Upper lobe of right lung (tissue), 1 donor: ENCODE data around the gene PICALM. TPM values are rescaled to one million over a fixed set of nuclear protein-coding genes. Genes with fewer than 3 reads are reported as not detected.
"Not testable (repeated sequence)": the region's sequence is repeated elsewhere in the genome, so short reads cannot be mapped to it uniquely, and the experiment has no call there.

Source experiments
- ATAC-seq: fragments of 200-7000 bp; cut with Tn5 transposase; one replicate; pipeline ENCODE4 v1.9.1; 2020; ENCODE audit warnings: mild to moderate bottlenecking, moderate library complexity
- DNase-seq: peaks from one replicate; pipeline ENCODE4 v3.0.0-alpha.2; 2020
- H3K27ac ChIP-seq: fragments of 200-600 bp; one replicate; pipeline ENCODE4 v1.8.0; 2022
- H3K27me3 ChIP-seq: fragments of 200-600 bp; one replicate; pipeline ENCODE4 v1.8.0; 2022; ENCODE audit warnings: mild to moderate bottlenecking
- H3K36me3 ChIP-seq: fragments of 200-600 bp; one replicate; pipeline ENCODE4 v1.8.0; 2022
- H3K4me1 ChIP-seq: fragments of 200-600 bp; one replicate; pipeline ENCODE4 v1.8.0; 2022
- H3K4me3 ChIP-seq: fragments of 200-600 bp; one replicate; pipeline ENCODE4 v1.8.0; 2022; ENCODE audit warnings: mild to moderate bottlenecking
- H3K9me3 ChIP-seq: fragments of 200-600 bp; one replicate; pipeline ENCODE4 v1.8.0; 2022
- CTCF ChIP-seq: fragments of 200-600 bp; IDR thresholded peaks from one replicate; pipeline ENCODE4 v1.8.0; 2022; ENCODE audit warnings: antibody characterized with exemption
- intact Hi-C: fragments of 100-400 bp; cut with DNase I; formaldehyde crosslinking; loops from one replicate; pipeline ENCODE4 v1.11.0; 2022
- total RNA-seq: library from RNA; stranded (reverse); fragmentation: NEBNext Ultra II Directional; extraction: Animal tissue kit (Norgen Biotek cat#: 25700); gene quantifications from one replicate; pipeline ENCODE4 v1.2.1, GENCODE V29; 2021
- donor health status: DM: no; HTN: yes; CAD: no; lungs with severe emphysema.

The PICALM gene
- total RNA-seq, 1 donor from 2014 or later: 193 TPM

GRCh38 chr11:85935751-85936150 lies 133.1 kb downstream of the PICALM start:
- Histone ChIP-seq H3K27me3 (no peaks in the 10 kb centered on the region), H3K27ac (no peak overlapping the region), H3K4me1 (no peaks in the 10 kb centered on the region), H3K36me3 (no peaks in the 10 kb centered on the region), H3K4me3 (no peak overlapping the region), H3K9me3 (no peaks in the 10 kb centered on the region)
- DNase-seq (no peak), ATAC-seq (peak; percentile 36)
- intact Hi-C loops: no loop called here
- TF ChIP-seq CTCF: no peak

GRCh38 chr11:85934596-85935169 lies 134.2 kb downstream of the PICALM start:
- H3K4me1 ChIP-seq: no peaks in the 10 kb centered on the region
- intact Hi-C loops: no loop called here
- H3K27me3 ChIP-seq: no peaks in the 10 kb centered on the region
- no peak overlapping the region for H3K27ac ChIP-seq
- DNase-seq (no peak), ATAC-seq (no peak)
- no peak overlapping the region for H3K4me3 ChIP-seq
- no peaks in the 10 kb centered on the region for H3K9me3 ChIP-seq
- TF ChIP-seq CTCF: no peak
- H3K36me3 ChIP-seq: no peaks in the 10 kb centered on the region

- DNase-seq (no peak), ATAC-seq (no peak)
- H3K9me3 ChIP-seq: peaks cover 6% of the 10 kb centered on the region
- no peaks in the 10 kb centered on the region for H3K27me3 ChIP-seq
- no peak overlapping the region for H3K27ac ChIP-seq
- no peaks in the 10 kb centered on the region for H3K4me1 ChIP-seq
- no peak for TF ChIP-seq CTCF
- H3K36me3 ChIP-seq: no peaks in the 10 kb centered on the region
- intact Hi-C loops: no loop called here
- H3K4me3 ChIP-seq: no peak overlapping the region
Observed at GRCh38 chr11:85930879-85931366, 138.0 kb downstream of the PICALM start.

GRCh38 chr11:85926653-85927214 lies 142.2 kb downstream of the PICALM start:
- not testable (repeated sequence) for H3K4me1 ChIP-seq

DNA sequence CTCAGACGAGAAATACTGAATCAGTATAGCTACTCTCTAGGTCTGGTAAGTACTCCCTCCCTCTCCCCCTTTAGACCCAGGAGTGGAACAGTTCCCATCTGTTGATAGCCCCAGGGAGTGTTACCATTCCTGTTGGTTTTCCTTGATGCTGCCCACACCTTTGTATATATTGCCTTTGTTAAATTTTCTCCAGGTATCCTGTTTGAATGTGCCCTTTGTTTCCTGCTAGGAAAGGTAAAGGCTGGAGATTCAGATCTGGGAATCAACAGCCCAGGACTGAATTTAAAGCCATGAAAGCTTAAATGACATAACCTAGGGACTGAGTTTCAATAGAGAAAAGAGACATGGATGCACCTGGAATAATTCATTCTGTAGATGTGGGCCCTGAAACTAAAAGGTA lies 145.4 kb downstream of the PICALM start:
- no peak for TF ChIP-seq CTCF
- no peaks in the 10 kb centered on the region for H3K9me3 ChIP-seq
- no peak for DNase-seq
- intact Hi-C loops: no loop called here
- no peaks in the 10 kb centered on the region for H3K36me3 ChIP-seq
- H3K27ac ChIP-seq: no peak overlapping the region
- no peaks in the 10 kb centered on the region for H3K4me1 ChIP-seq
- no peak for ATAC-seq
- no peak overlapping the region for H3K4me3 ChIP-seq
- H3K27me3 ChIP-seq: no peaks in the 10 kb centered on the region

More at GRCh38 chr11:85926653-85927214, 142.2 kb downstream of the PICALM start:
- H3K27me3 ChIP-seq, H3K27ac ChIP-seq, H3K9me3 ChIP-seq, H3K36me3 ChIP-seq, DNase-seq, ATAC-seq, intact Hi-C loops, H3K4me3 ChIP-seq: not testable (repeated sequence)

GRCh38 chr11:85922367-85922766 lies 146.5 kb downstream of the PICALM start:
- Histone ChIP-seq H3K27me3 (no peaks in the 10 kb centered on the region), H3K27ac (no peak overlapping the region), H3K36me3 (no peaks in the 10 kb centered on the region), H3K4me3 (no peak overlapping the region), H3K9me3 (no peaks in the 10 kb centered on the region), H3K4me1 (no peaks in the 10 kb centered on the region)
- no peak for DNase-seq
- no peak for TF ChIP-seq CTCF
- ATAC-seq: no peak
- intact Hi-C loops: no loop called here
